DOHH2 (cell line): ENCODE results near the gene ATL3.

Experiments used
- H3F3A ChIP-seq: fragments of 200-600 bp; sonication (generic), shearing (Covaris generic); 2 replicates; pipeline ENCODE4 v1.6.0; 2016; ENCODE audit warnings: antibody characterized with exemption, mild to moderate bottlenecking; ENCODE audit not compliant: control insufficient read depth, insufficient read depth
- H3K27ac ChIP-seq: fragments of 200-600 bp; sonication (generic); 2 replicates; pipeline ENCODE4 v1.5.1; 2014; ENCODE audit warnings: low read depth, mild to moderate bottlenecking, low read length, moderate library complexity
- H3K27me3 ChIP-seq: fragments of 200-600 bp; sonication (generic); 2 replicates; pipeline ENCODE4 v1.6.1; 2014; ENCODE audit warnings: mild to moderate bottlenecking, low read length, mixed read lengths; ENCODE audit not compliant: control insufficient read depth
- H3K36me3 ChIP-seq: fragments of 200-600 bp; sonication (generic); 2 replicates; pipeline ENCODE4 v1.6.1; 2014; ENCODE audit warnings: mild to moderate bottlenecking, low read length, moderate library complexity, mixed read lengths; ENCODE audit not compliant: control insufficient read depth
- H3K4me1 ChIP-seq: fragments of 200-600 bp; sonication (generic); 2 replicates; pipeline ENCODE4 v1.6.1; 2014; ENCODE audit warnings: mild to moderate bottlenecking, low read length, mixed read lengths; ENCODE audit not compliant: control insufficient read depth
- H3K4me2 ChIP-seq: fragments of 200-600 bp; sonication (generic); 2 replicates; pipeline ENCODE4 v1.6.0; 2014; ENCODE audit warnings: mild to moderate bottlenecking, low read length, moderate library complexity
- H3K4me3 ChIP-seq: fragments of 200-600 bp; sonication (generic); 2 replicates; pipeline ENCODE4 v1.5.1; 2014; ENCODE audit warnings: mild to moderate bottlenecking, low read length, mixed read lengths
- H3K79me2 ChIP-seq: fragments of 200-600 bp; sonication (generic); 2 replicates; pipeline ENCODE4 v1.6.1; 2014; ENCODE audit warnings: mild to moderate bottlenecking, low read length, mixed read lengths; ENCODE audit not compliant: control insufficient read depth
- H3K9me2 ChIP-seq: fragments of 200-600 bp; sonication (generic); replicated peaks from 2 replicates; pipeline ENCODE4 v1.6.1; 2014; ENCODE audit warnings: mild to moderate bottlenecking, low read length, mixed read lengths; ENCODE audit not compliant: control insufficient read depth
- H3K9me3 ChIP-seq: fragments of 200-600 bp; sonication (generic); 2 replicates; pipeline ENCODE4 v1.6.1; 2014; ENCODE audit warnings: antibody characterized with exemption, low read length, mixed read lengths; ENCODE audit not compliant: control insufficient read depth, insufficient read depth
- H4K20me1 ChIP-seq: fragments of 200-600 bp; sonication (generic); 2 replicates; pipeline ENCODE4 v1.6.0; 2014; ENCODE audit warnings: low read depth, mild to moderate bottlenecking, antibody characterized with exemption, low read length, moderate library complexity; ENCODE audit not compliant: control insufficient read depth, insufficient read depth
- CTCF ChIP-seq: fragments of 200-600 bp; sonication (generic); IDR thresholded peaks from one replicate; pipeline ENCODE4 v1.5.1; 2014; ENCODE audit warnings: antibody characterized with exemption, mild to moderate bottlenecking, low read depth, low read length; ENCODE audit not compliant: poor library complexity, severe bottlenecking
- EZH2phosphoT487 ChIP-seq: fragments of 200-600 bp; sonication (generic); IDR thresholded peaks from 2 replicates; pipeline ENCODE4 v1.6.1; 2017; ENCODE audit warnings: borderline replicate concordance, mild to moderate bottlenecking, antibody characterized with exemption, low read length, moderate library complexity, mixed read lengths

The ATL3 gene

GRCh38 chr11:63592975-63593395 lies 78.2 kb downstream of the ATL3 start:
- Histone ChIP-seq H4K20me1 (no peaks in the 10 kb centered on the region), H3F3A (no peaks in the 10 kb centered on the region), H3K4me1 (no peaks in the 10 kb centered on the region), H3K36me3 (no peaks in the 10 kb centered on the region), H3K79me2 (no peaks in the 10 kb centered on the region), H3K27me3 (no peaks in the 10 kb centered on the region), H3K9me3 (no peaks in the 10 kb centered on the region), H3K9me2 (no peaks in the 10 kb centered on the region), H3K4me3 (no peak overlapping the region), H3K27ac (no peak overlapping the region), H3K4me2 (no peak overlapping the region)
- TF ChIP-seq CTCF (peak; percentile 59), EZH2phosphoT487 (no peak)

GRCh38 chr11:63590024-63590788 lies 81.0 kb downstream of the ATL3 start:
- Histone ChIP-seq H3K36me3 (no peaks in the 10 kb centered on the region), H3K4me1 (no peaks in the 10 kb centered on the region), H3K9me2 (no peaks in the 10 kb centered on the region), H3K4me3 (no peak overlapping the region), H3K79me2 (no peaks in the 10 kb centered on the region), H3K9me3 (no peaks in the 10 kb centered on the region), H3F3A (no peaks in the 10 kb centered on the region), H4K20me1 (no peaks in the 10 kb centered on the region), H3K4me2 (no peak overlapping the region), H3K27me3 (no peaks in the 10 kb centered on the region), H3K27ac (no peak overlapping the region)
- no peak for TF ChIP-seq EZH2phosphoT487
- TF ChIP-seq CTCF, result no peak

DNA sequence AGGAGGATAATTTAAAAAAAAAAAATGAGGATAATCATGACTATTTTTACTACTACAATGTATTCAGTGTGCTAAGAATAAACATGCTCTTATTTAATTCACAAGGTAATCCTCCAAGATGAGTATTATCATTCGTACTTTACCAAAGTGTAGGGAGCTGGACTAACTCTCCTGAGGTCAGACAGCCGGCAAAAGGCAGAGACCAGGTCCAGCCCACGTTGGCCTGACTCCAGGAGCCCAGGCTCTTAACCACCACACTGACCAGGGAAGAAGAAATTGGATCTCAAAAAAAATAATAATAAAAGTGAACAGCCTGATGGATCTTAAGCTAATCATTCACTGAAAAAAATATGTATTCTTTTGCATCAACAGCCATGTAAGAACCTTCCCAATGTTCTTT lies 82.2 kb downstream of the ATL3 start:
- Histone ChIP-seq H3K36me3 (no peaks in the 10 kb centered on the region), H3F3A (no peaks in the 10 kb centered on the region), H4K20me1 (no peaks in the 10 kb centered on the region), H3K79me2 (no peaks in the 10 kb centered on the region), H3K9me2 (no peaks in the 10 kb centered on the region), H3K4me2 (no peak overlapping the region), H3K27ac (no peak overlapping the region), H3K4me1 (no peaks in the 10 kb centered on the region), H3K27me3 (no peaks in the 10 kb centered on the region), H3K4me3 (no peak overlapping the region), H3K9me3 (no peaks in the 10 kb centered on the region)
- TF ChIP-seq CTCF, result no peak
- no peak for TF ChIP-seq EZH2phosphoT487
